HepG2 (cell line): Measurements from ENCODE around the gene AUP1. TPM values are rescaled to one million over a fixed set of nuclear protein-coding genes. Genes with fewer than 3 reads are reported as not detected.
A peak's percentile ranks its signal among the peaks of the same experiment; 100 is the strongest.

ENCODE experiments used
- CBX2 ChIP-seq, 2 experiments: fragments of 200-600 bp in 1 of 2; sonication (generic); formaldehyde crosslinking in 1 of 2; IDR thresholded peaks; 2 replicates each; pipeline versions ENCODE4 v1.7.0 to v1.8.1; 2018 to 2022; ENCODE audit warnings: low read depth in 2 of 2, low read length in 1 of 2, mild to moderate bottlenecking in 1 of 2, missing genetic modification reagents in 1 of 2
- CREB1 ChIP-seq, 2 experiments: fragments of 450-650 bp in 1 of 2; IDR thresholded peaks; 2 replicates each; pipeline ENCODE4 v1.6.1; 2016 to 2017; ENCODE audit warnings: control low read depth in 1 of 2, mild to moderate bottlenecking in 1 of 2, missing compliant biosample characterization in 1 of 2, missing genetic modification characterization in 1 of 2
- MYC ChIP-seq: sonication (generic); formaldehyde crosslinking; IDR thresholded peaks from 2 replicates; pipeline ENCODE4 v1.9.0; 2021; ENCODE audit warnings: missing genetic modification reagents, borderline replicate concordance
- PAX8 ChIP-seq: sonication (generic); formaldehyde crosslinking; IDR thresholded peaks from 2 replicates; pipeline ENCODE4 v1.8.0; 2022; ENCODE audit warnings: mild to moderate bottlenecking, missing genetic modification reagents, borderline replicate concordance
- ZBED4 ChIP-seq: sonication (generic); formaldehyde crosslinking; IDR thresholded peaks from 2 replicates; pipeline ENCODE4 v1.4.0; 2020; ENCODE audit warnings: missing genetic modification reagents, borderline replicate concordance
- ZBTB7A ChIP-seq: sonication (generic); formaldehyde crosslinking; IDR thresholded peaks from 2 replicates; pipeline ENCODE4 v1.8.0; 2022; ENCODE audit warnings: mild to moderate bottlenecking, missing genetic modification reagents
- ZMYM4 ChIP-seq: sonication (generic); formaldehyde crosslinking; IDR thresholded peaks from 2 replicates; pipeline ENCODE4 v1.8.1; 2023; ENCODE audit warnings: mild to moderate bottlenecking, missing genetic modification reagents
- ZNF264 ChIP-seq: sonication (generic); formaldehyde crosslinking; IDR thresholded peaks from 2 replicates; pipeline ENCODE4 v1.4.0; 2020; ENCODE audit warnings: missing genetic modification reagents
- ZNF383 ChIP-seq: sonication (generic); formaldehyde crosslinking; IDR thresholded peaks from 2 replicates; pipeline ENCODE4 v1.4.0; 2020; ENCODE audit warnings: missing genetic modification reagents, mild to moderate bottlenecking, borderline replicate concordance
- ZSCAN31 ChIP-seq: sonication (generic); formaldehyde crosslinking; IDR thresholded peaks from 2 replicates; pipeline ENCODE4 v1.5.0; 2020; ENCODE audit warnings: low read depth, mild to moderate bottlenecking, missing genetic modification reagents
- polyA plus RNA-seq, 8 experiments: library from polyadenylated mRNA; depleted of rRNA in 3 of 8; stranded (reverse) in 7 of 8; unstranded in 1 of 8; fragments of >200 nt; fragmentation: Illumina TruSeq in 4 of 8; extraction: Trizol in 4 of 8; gene quantifications; 2 replicates each; pipeline versions ENCODE4 v1.2.1 to v1.2.3, GENCODE V29; 2011 to 2016; ENCODE audit warnings: low read depth in 4 of 8, missing spikeins in 1 of 8, mixed read lengths in 1 of 8; ENCODE audit not compliant: insufficient read depth in 1 of 8
- total RNA-seq, 5 experiments: library from RNA; depleted of rRNA; stranded (reverse); fragments of >200 nt; fragmentation: Illumina TruSeq; extraction: Trizol; gene quantifications; 2 replicates each; pipeline ENCODE4 v1.2.3, GENCODE V29; 2016; ENCODE audit warnings: low read depth in 1 of 5
- TF ChIP-seq, protein P1 (sequence below), 2 experiments: sonication (generic) in 1 of 2; formaldehyde crosslinking in 1 of 2; IDR thresholded peaks; 2 replicates each; pipeline versions ENCODE4 v1.6.1 to v1.9.0; 2014 to 2022; ENCODE audit warnings: antibody characterized with exemption in 1 of 2, borderline replicate concordance in 1 of 2, inconsistent platforms in 1 of 2, low read depth in 1 of 2, missing genetic modification reagents in 1 of 2
- TF ChIP-seq, protein P2 (sequence below): sonication (generic); formaldehyde crosslinking; IDR thresholded peaks from 2 replicates; pipeline ENCODE4 v1.4.0; 2020; ENCODE audit warnings: missing genetic modification reagents, mild to moderate bottlenecking, borderline replicate concordance

Gene AUP1
- total and polyA plus RNA-seq, 2 of the 13 experiments (the other 11 are each of a cell fraction or from before 2014, with no cell fraction given), result 174 to 267 TPM

DNA sequence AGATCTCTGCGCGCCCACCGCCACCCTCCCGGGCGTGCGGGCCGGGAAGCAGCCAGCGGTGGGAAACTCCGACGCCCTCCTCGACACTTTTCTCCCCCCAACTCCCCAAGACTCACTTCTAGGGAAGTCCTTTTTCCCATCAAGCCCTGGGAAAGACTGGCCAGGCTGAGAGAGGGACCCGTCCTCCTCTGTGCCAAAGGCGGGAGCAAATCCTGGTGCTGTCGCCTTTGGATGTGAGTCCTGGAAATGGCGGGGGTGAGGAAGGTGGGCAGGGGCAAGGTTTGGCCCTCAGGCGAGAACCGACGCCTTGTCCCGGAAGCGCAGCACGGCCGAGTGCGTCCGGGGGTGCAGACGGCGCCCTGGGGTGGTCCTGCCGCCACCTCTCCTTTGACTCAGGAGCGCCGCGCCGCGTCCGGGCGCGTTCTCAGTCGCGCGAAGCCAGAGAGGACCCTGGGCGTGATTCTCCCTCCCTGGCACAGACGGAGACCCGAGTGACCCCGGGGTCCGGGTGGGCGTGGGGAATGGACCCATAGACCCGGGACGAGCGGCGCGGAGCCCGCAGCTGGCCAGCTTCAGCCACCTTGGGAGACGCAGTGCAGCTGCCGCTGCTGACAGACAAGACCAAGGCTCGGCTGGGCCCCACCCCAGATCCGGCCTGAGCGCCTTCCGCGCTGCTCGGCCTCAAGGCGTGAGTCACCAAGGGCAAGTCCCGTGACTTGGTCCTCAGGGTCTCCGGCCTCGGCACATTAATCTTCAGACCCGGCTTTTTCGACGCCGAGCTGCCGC, 26.6 kb downstream of the AUP1 start (continued):
- TF ChIP-seq, protein P1, sequence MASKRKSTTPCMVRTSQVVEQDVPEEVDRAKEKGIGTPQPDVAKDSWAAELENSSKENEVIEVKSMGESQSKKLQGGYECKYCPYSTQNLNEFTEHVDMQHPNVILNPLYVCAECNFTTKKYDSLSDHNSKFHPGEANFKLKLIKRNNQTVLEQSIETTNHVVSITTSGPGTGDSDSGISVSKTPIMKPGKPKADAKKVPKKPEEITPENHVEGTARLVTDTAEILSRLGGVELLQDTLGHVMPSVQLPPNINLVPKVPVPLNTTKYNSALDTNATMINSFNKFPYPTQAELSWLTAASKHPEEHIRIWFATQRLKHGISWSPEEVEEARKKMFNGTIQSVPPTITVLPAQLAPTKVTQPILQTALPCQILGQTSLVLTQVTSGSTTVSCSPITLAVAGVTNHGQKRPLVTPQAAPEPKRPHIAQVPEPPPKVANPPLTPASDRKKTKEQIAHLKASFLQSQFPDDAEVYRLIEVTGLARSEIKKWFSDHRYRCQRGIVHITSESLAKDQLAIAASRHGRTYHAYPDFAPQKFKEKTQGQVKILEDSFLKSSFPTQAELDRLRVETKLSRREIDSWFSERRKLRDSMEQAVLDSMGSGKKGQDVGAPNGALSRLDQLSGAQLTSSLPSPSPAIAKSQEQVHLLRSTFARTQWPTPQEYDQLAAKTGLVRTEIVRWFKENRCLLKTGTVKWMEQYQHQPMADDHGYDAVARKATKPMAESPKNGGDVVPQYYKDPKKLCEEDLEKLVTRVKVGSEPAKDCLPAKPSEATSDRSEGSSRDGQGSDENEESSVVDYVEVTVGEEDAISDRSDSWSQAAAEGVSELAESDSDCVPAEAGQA (IDR thresholded peaks at IDR 0.05; ENCODE audit: low read depth), result peak; percentile 16; the same call in 1 of the 2 replicates
- TF ChIP-seq, protein P1 (CRISPR knock-in tag; IDR thresholded peaks at IDR 0.05; ENCODE audit: borderline replicate concordance), result no peak; the same call in 1 of the 2 replicates
- TF ChIP-seq ZSCAN31 (CRISPR knock-in tag), result peak; percentile 88; the same call in 1 of the 2 replicates
- no peak for TF ChIP-seq CBX2 (IDR thresholded peaks at IDR 0.05; ENCODE audit: low read depth, low read length)
- TF ChIP-seq CBX2 (CRISPR knock-in tag; IDR thresholded peaks at IDR 0.05; ENCODE audit: low read depth), result no peak
- 0 out of 2 replicates have a peak, but pooled peaks have one; percentile 18 for TF ChIP-seq ZNF383
- 0 out of 2 replicates have a peak, but pooled peaks have one; percentile 10 for TF ChIP-seq CREB1 (IDR thresholded peaks at IDR 0.05)
- TF ChIP-seq CREB1 (CRISPR knock-in tag; IDR thresholded peaks at IDR 0.05), result peak; percentile 0; the same call in 1 of the 2 replicates
- TF ChIP-seq ZBTB7A (CRISPR knock-in tag), result peak; percentile 98
- 0 out of 2 replicates have a peak, but pooled peaks have one; percentile 55 for TF ChIP-seq PAX8
- peak; percentile 78 for TF ChIP-seq ZMYM4
- TF ChIP-seq, protein P2, sequence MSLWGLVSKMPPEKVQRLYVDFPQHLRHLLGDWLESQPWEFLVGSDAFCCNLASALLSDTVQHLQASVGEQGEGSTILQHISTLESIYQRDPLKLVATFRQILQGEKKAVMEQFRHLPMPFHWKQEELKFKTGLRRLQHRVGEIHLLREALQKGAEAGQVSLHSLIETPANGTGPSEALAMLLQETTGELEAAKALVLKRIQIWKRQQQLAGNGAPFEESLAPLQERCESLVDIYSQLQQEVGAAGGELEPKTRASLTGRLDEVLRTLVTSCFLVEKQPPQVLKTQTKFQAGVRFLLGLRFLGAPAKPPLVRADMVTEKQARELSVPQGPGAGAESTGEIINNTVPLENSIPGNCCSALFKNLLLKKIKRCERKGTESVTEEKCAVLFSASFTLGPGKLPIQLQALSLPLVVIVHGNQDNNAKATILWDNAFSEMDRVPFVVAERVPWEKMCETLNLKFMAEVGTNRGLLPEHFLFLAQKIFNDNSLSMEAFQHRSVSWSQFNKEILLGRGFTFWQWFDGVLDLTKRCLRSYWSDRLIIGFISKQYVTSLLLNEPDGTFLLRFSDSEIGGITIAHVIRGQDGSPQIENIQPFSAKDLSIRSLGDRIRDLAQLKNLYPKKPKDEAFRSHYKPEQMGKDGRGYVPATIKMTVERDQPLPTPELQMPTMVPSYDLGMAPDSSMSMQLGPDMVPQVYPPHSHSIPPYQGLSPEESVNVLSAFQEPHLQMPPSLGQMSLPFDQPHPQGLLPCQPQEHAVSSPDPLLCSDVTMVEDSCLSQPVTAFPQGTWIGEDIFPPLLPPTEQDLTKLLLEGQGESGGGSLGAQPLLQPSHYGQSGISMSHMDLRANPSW (CRISPR knock-in tag), result 0 out of 2 replicates have a peak, but pooled peaks have one; percentile 35
- 0 out of 2 replicates have a peak, but pooled peaks have one; percentile 15 for TF ChIP-seq ZNF264
- TF ChIP-seq ZBED4 (CRISPR knock-in tag), result peak; percentile 31; the same call in 1 of the 2 replicates
- TF ChIP-seq MYC (CRISPR knock-in tag), result peak; percentile 38; the same call in 1 of the 2 replicates
